H1 (cell line): Measurements from ENCODE around the gene OOSP3. TPM values are rescaled to one million over a fixed set of nuclear protein-coding genes. Genes with fewer than 3 reads are reported as not detected.

ENCODE experiments used
- BCL11A ChIP-seq, 2 experiments: IDR thresholded peaks; one replicate each; pipeline ENCODE4 v1.6.1; 2011; ENCODE audit warnings: low read depth in 2 of 2, low read length in 2 of 2, mild to moderate bottlenecking in 2 of 2
- BRCA1 ChIP-seq: IDR thresholded peaks from 2 replicates; pipeline ENCODE4 v1.6.1; 2012; ENCODE audit warnings: low read depth, low read length, improper control_type of control experiment
- CHD7 ChIP-seq: fragments of 300-600 bp; sonication (generic); IDR thresholded peaks from 2 replicates; pipeline ENCODE4 v1.7.1; 2012; ENCODE audit warnings: low read length, moderate library complexity, mild to moderate bottlenecking, inconsistent platforms; ENCODE audit not compliant: insufficient replicate concordance
- JUND ChIP-seq: IDR thresholded peaks from 2 replicates; pipeline ENCODE4 v1.6.1; 2011; ENCODE audit warnings: mild to moderate bottlenecking, improper control_type of control experiment, low read length
- NANOG ChIP-seq: IDR thresholded peaks from 2 replicates; pipeline ENCODE4 v1.6.1; 2011; ENCODE audit warnings: low read length, low read depth, mild to moderate bottlenecking, inconsistent platforms; ENCODE audit not compliant: insufficient read depth, poor library complexity, severe bottlenecking
- NRF1 ChIP-seq: IDR thresholded peaks from 2 replicates; pipeline ENCODE4 v1.6.1; 2011; ENCODE audit warnings: mild to moderate bottlenecking, low read depth, low read length, improper control_type of control experiment
- POLR2A ChIP-seq, 2 experiments: IDR thresholded peaks; 1 replicate in 1 of 2; 2 replicates in 1 of 2; pipeline ENCODE4 v1.6.1; 2011; ENCODE audit warnings: low read depth in 2 of 2, low read length in 2 of 2, mild to moderate bottlenecking in 2 of 2; ENCODE audit errors: control extremely low read depth in 1 of 2
- POLR2AphosphoS5 ChIP-seq: IDR thresholded peaks from 2 replicates; pipeline ENCODE4 v1.6.1; 2011; ENCODE audit warnings: low read depth, low read length
- RFX5 ChIP-seq: IDR thresholded peaks from 2 replicates; pipeline ENCODE4 v1.6.1; 2011; ENCODE audit warnings: low read depth, low read length, improper control_type of control experiment, borderline replicate concordance
- polyA plus RNA-seq, 7 experiments: library from polyadenylated mRNA; depleted of rRNA in 3 of 7; stranded (reverse) in 5 of 7; unstranded in 2 of 7; fragments of >200 nt in 5 of 7; fragments of 200-250 nt in 2 of 7; gene quantifications; 1 replicate in 5 of 7; 2 replicates in 1 of 7; 4 replicates in 1 of 7; pipeline versions ENCODE4 v1.2.1 to v1.2.3, GENCODE V29; 2011 to 2013; ENCODE audit warnings: missing spikeins in 2 of 7, mixed read lengths in 2 of 7
- total RNA-seq: library from RNA; stranded (reverse); fragmentation: NEBNext Ultra II Directional; extraction: Animal tissue kit (Norgen Biotek cat#: 25700); gene quantifications from 2 replicates; pipeline ENCODE4 v1.2.1, GENCODE V29; 2021
- TF ChIP-seq, protein P1 (sequence below): IDR thresholded peaks from 2 replicates; pipeline ENCODE4 v1.6.1; 2012; ENCODE audit warnings: low read length, inconsistent platforms

OOSP3 gene
- total and polyA plus RNA-seq, 2 of the 8 experiments (the other 6 are each of a cell fraction or from before 2014, with no cell fraction given), result not detected

GRCh38 chr11:59867946-59868345, 10.6 kb upstream of the OOSP3 start (continued):
- no peak for TF ChIP-seq CHD7
- no peak for TF ChIP-seq BCL11A (IDR thresholded peaks at IDR 0.05; ENCODE audit: low read depth in 2 of 2, low read length in 2 of 2)
- TF ChIP-seq BRCA1, result no peak
- TF ChIP-seq, protein P1, sequence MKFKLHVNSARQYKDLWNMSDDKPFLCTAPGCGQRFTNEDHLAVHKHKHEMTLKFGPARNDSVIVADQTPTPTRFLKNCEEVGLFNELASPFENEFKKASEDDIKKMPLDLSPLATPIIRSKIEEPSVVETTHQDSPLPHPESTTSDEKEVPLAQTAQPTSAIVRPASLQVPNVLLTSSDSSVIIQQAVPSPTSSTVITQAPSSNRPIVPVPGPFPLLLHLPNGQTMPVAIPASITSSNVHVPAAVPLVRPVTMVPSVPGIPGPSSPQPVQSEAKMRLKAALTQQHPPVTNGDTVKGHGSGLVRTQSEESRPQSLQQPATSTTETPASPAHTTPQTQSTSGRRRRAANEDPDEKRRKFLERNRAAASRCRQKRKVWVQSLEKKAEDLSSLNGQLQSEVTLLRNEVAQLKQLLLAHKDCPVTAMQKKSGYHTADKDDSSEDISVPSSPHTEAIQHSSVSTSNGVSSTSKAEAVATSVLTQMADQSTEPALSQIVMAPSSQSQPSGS, result no peak
- TF ChIP-seq NRF1, result no peak
- TF ChIP-seq RFX5, result no peak
- no peak for TF ChIP-seq POLR2A (IDR thresholded peaks at IDR 0.05; ENCODE audit: control extremely low read depth in 1 of 2, low read depth in 2 of 2, low read length in 2 of 2)
- no peak for TF ChIP-seq NANOG
- TF ChIP-seq JUND, result no peak
- no peak for TF ChIP-seq POLR2AphosphoS5
